ENCODE results near the gene C2orf68.
A peak's percentile ranks its signal among the peaks of the same experiment; 100 is the strongest.

DNA sequence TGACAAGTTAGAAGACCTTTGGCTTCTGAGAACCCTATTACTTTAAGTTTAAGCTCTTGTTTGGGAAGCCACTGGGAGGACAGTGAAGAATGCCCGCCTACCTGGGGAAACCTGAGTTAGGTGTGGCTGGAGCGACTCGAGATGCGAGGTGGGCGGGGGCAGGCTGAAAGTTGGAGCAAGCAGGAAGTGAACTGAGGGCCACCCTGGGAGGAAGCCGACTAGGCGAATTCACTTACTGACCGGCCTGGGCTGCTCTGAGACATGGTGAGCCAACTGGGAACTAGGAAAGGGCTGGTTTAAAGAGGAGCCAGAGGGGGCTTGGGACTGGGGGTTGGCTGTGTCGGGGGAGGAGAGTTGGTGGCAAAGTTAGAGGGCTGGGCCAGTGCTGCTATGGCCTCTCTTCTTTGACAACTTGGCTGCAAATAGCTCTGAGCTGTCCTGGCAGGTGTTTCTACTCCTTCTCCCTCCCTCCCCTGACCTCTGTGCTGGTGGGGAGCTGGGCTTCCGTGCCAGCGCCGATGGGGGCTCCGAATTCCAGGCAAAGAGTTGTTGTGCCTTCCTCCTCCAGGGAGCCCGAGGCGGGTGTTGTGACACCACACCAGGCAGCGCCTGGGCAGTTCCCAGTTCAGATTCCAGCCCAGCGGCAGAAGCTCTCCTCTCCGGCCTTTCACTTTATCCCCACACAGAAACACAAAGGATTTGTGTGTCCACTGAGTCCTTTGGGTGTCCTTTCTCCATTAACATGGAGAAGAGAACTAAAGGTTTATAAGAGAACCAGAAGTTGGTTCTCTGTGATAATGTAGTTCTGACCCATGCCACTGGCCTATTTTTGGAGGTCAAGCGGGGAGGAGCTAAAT, 34.3 kb downstream of the C2orf68 start, which contains the start of gene VAMP8:
- TF ChIP-seq, protein P1, sequence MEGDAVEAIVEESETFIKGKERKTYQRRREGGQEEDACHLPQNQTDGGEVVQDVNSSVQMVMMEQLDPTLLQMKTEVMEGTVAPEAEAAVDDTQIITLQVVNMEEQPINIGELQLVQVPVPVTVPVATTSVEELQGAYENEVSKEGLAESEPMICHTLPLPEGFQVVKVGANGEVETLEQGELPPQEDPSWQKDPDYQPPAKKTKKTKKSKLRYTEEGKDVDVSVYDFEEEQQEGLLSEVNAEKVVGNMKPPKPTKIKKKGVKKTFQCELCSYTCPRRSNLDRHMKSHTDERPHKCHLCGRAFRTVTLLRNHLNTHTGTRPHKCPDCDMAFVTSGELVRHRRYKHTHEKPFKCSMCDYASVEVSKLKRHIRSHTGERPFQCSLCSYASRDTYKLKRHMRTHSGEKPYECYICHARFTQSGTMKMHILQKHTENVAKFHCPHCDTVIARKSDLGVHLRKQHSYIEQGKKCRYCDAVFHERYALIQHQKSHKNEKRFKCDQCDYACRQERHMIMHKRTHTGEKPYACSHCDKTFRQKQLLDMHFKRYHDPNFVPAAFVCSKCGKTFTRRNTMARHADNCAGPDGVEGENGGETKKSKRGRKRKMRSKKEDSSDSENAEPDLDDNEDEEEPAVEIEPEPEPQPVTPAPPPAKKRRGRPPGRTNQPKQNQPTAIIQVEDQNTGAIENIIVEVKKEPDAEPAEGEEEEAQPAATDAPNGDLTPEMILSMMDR (IDR thresholded peaks at IDR 0.05): no peak
- peak; percentile 83 for TF ChIP-seq SIN3A (IDR thresholded peaks at IDR 0.05; ENCODE audit: borderline replicate concordance, insufficient read depth, low read depth, low read length)

Data from Panc1 (cell line).